GM12865 (cell line): Measurements from ENCODE around the gene CACNB2.

ENCODE experiments used
- DNase-seq: peaks from one replicate; pipeline ENCODE4 v3.0.0; 2010; ENCODE audit warnings: low read depth
- H3K4me3 ChIP-seq: 2 replicates; pipeline ENCODE4 v1.5.1; 2011; ENCODE audit warnings: mild to moderate bottlenecking, low read depth, low read length, control low read depth
- CTCF ChIP-seq: IDR thresholded peaks from 2 replicates; pipeline ENCODE4 v1.5.1; 2011; ENCODE audit warnings: low read length, control low read depth, low read depth, inconsistent platforms; ENCODE audit not compliant: insufficient read depth; ENCODE audit errors: missing control alignments

CACNB2 gene

GRCh38 chr10:18532881-18533535 lies 392.8 kb downstream of the CACNB2 start:
- DNase-seq = no peak
- TF ChIP-seq CTCF = no peak
- H3K4me3 ChIP-seq = no peak overlapping the region

- H3K4me3 ChIP-seq = no peak overlapping the region
- no peak for DNase-seq
- no peak for TF ChIP-seq CTCF
These were observed 393.7 kb downstream of the CACNB2 start for GRCh38 chr10:18533896-18534295.

- TF ChIP-seq CTCF = no peak
- no peak overlapping the region for H3K4me3 ChIP-seq
- DNase-seq = no peak
These were observed 399.1 kb downstream of the CACNB2 start for GRCh38 chr10:18539335-18539734.

GRCh38 chr10:18540195-18540594 lies 400.0 kb downstream of the CACNB2 start:
- no peak for DNase-seq
- H3K4me3 ChIP-seq = no peak overlapping the region
- TF ChIP-seq CTCF = no peak

GRCh38 chr10:18542832-18543231 lies 402.6 kb downstream of the CACNB2 start:
- no peak overlapping the region for H3K4me3 ChIP-seq
- no peak for TF ChIP-seq CTCF
- DNase-seq = no peak

- no peak overlapping the region for H3K4me3 ChIP-seq
- no peak for DNase-seq
- TF ChIP-seq CTCF = no peak
These were observed 405.5 kb downstream of the CACNB2 start for GRCh38 chr10:18545621-18546305.

GRCh38 chr10:18549105-18549504 lies 408.9 kb downstream of the CACNB2 start:
- H3K4me3 ChIP-seq = no peak overlapping the region
- TF ChIP-seq CTCF = no peak
- DNase-seq = no peak
